Measurements from ENCODE around the gene EDEM2. TPM values are rescaled to one million over a fixed set of nuclear protein-coding genes. Genes with fewer than 3 reads are reported as not detected.

Gene EDEM2
- total RNA-seq, 2 experiments from 2014 or later = 15.5 to 15.8 TPM

DNA sequence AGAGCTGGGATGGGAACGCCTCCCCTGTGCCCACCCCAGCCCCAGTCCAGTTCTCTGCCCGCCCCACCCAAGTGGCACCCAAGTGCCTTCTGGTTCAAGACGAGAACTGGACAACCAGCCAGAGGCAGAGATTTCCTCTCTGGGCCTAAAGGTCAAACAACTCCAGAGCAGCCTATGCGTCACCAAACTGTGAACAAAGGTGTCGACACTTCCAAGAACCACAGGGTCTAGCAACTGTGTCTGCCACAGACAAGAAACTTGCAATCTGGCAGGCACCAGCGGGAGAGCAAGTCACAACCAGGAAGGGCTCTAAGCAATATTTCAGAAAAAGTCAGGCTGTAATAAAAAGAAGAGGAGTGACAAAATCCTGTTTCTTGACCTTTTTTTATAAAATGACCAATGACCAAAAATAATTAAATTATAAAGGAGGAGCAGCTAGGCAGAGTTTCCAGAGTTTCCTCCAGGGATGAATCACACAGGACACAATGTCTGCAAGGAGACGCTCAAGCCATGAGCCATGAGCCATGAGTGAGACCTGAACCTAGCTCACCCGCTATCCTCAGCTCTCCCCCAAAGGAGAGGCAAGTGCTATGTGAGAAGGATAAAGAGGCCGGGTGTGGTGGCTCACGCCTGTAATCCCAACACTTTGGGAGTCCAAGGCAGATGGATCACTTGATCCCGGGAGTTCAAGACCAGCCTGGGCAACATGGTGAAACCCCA lies 11.1 kb downstream of the EDEM2 start:
- Mint-ChIP-seq H3K4me1 (ENCODE audit: low read depth) (peaks cover 6% of the 10 kb centered on the region), H3K27ac (no peak overlapping the region), H3K27me3 (ENCODE audit: low read depth) (no peaks in the 10 kb centered on the region), H3K9me3 (no peaks in the 10 kb centered on the region), H3K4me3 (no peak overlapping the region), H3K36me3 (ENCODE audit: low read depth) (peaks cover 30% of the 10 kb centered on the region)
- no peak for DNase-seq
- CTCF ChIA-PET = interaction anchor here (0.6 to 1.3 kb wide), 2 partner anchors 9 to 20 kb away, joined by 3 to 5 read pairs; no protein-coding TSS in a partner anchor
- intact Hi-C loops (cut with micrococcal nuclease) = no loop called here

DNA sequence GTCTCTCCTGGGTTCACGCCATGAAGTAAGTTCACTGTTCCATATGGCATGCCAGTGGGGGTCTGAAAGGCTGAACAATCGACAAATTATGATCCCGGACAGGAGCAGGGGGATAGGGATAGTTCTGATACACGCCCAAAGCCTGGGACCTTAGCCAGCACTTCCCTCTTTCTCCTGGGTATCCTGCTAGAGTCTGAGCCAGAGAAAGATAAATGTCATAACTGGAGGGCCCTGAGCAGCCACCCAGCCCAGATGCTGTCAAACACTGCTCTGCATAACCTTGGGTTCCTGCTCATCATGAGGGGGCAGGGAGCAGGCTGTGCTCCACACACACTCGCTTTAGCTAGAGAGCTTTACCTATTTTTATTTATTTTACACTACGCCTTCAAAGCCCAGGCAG lies 12.3 kb downstream of the EDEM2 start:
- CTCF ChIA-PET = no interaction called here
- H3K36me3 Mint-ChIP-seq (ENCODE audit: low read depth) = peaks cover 32% of the 10 kb centered on the region
- intact Hi-C loops (cut with micrococcal nuclease) = no loop called here

DNA sequence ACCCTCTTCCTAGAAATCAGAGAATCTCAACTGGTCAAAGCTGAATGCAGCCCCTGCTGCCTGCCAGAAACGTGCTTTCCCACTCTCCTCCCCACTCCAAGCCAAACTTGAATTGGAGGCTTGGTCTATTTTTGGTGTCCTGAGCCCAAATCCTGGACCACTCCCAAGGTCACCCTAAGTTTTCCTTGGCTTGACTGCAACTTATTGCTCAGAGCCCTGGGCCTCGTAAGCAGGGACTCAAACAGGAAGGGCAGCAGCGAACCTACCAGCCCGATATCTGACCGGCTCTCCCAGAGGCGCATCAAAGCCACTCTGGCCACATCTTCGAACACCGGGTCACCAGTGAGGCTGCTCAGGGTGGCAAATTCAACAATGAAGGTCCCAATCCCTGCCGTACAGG lies 12.7 kb downstream of the EDEM2 start:
- Mint-ChIP-seq H3K27ac (peak overlapping the region; percentile 13), H3K4me1 (ENCODE audit: low read depth) (no peaks in the 10 kb centered on the region), H3K36me3 (ENCODE audit: low read depth) (peaks cover 32% of the 10 kb centered on the region), H3K9me3 (no peaks in the 10 kb centered on the region), H3K4me3 (no peak overlapping the region), H3K27me3 (ENCODE audit: low read depth) (no peaks in the 10 kb centered on the region)
- DNase-seq = no peak
- CTCF ChIA-PET = interaction anchor here (0.6 kb wide), 1 partner anchor 40 kb away, joined by 3 read pairs; no protein-coding TSS in a partner anchor
- intact Hi-C loops (cut with micrococcal nuclease) = no loop called here

More for the DNA sequence above, 12.3 kb downstream of the EDEM2 start:
- H3K9me3 Mint-ChIP-seq = no peaks in the 10 kb centered on the region
- H3K4me1 Mint-ChIP-seq (ENCODE audit: low read depth) = peaks cover under 1% of the 10 kb centered on the region
- no peaks in the 10 kb centered on the region for H3K27me3 Mint-ChIP-seq (ENCODE audit: low read depth)
- DNase-seq = no peak
- no peak overlapping the region for H3K27ac Mint-ChIP-seq
- H3K4me3 Mint-ChIP-seq = no peak overlapping the region

DNA sequence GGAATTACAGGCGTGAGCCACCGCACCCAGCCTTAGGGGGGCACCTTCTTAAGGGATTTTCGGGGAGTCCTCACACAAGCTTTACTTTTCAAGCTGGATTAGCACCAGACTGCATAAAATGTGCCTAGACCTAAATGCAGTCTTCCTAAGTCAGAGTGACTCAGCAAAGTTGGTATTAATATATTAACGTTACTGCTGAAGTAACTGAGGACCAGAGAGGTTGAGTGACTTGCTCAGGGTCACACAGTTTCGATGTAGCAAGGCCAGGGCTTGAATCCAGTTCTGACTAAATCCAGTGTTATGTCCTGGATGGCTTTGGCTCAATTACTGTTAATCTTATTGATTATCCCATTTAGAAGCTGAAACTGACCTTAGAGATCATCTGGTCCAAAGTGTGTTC lies 13.4 kb downstream of the EDEM2 start:
- Mint-ChIP-seq H3K27me3 (ENCODE audit: low read depth) (no peaks in the 10 kb centered on the region), H3K4me1 (ENCODE audit: low read depth) (no peaks in the 10 kb centered on the region)

DNA sequence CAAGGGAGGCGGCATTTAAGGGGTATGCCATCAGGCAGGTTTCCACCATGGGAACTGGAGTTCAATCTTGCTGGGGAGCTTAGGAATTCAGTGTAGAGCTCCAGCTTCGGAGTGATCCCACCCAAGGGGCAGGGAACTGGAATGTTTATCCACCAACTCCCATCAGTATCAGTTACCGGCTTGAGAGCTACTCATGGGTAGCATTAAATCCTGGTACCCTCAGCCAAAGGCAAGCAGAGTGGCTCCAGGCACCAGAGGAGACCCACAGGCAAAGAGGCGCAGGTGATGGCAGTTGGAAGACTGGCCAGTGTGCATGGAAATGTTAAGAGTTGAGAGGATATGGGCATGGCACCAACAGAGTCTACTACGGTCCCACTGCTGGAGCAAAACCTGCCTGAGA lies 14.1 kb downstream of the EDEM2 start:
- CTCF ChIA-PET = no interaction called here
- Mint-ChIP-seq H3K4me1 (ENCODE audit: low read depth) (no peaks in the 10 kb centered on the region), H3K27me3 (ENCODE audit: low read depth) (no peaks in the 10 kb centered on the region), H3K27ac (peak overlapping the region; percentile 63), H3K9me3 (no peaks in the 10 kb centered on the region), H3K4me3 (no peak overlapping the region), H3K36me3 (ENCODE audit: low read depth) (peaks cover 29% of the 10 kb centered on the region)
- no peak for DNase-seq
- intact Hi-C loops (cut with micrococcal nuclease) = no loop called here

More for the DNA sequence above, 13.4 kb downstream of the EDEM2 start:
- DNase-seq = no peak
- Mint-ChIP-seq H3K4me3 (no peak overlapping the region), H3K9me3 (no peaks in the 10 kb centered on the region), H3K27ac (peak overlapping the region; percentile 59), H3K36me3 (ENCODE audit: low read depth) (peaks cover 30% of the 10 kb centered on the region)
- intact Hi-C loops (cut with micrococcal nuclease) = no loop called here
- CTCF ChIA-PET = interaction anchor here (0.6 kb wide), 1 partner anchor 40 kb away, joined by 3 read pairs; no protein-coding TSS in a partner anchor

DNA sequence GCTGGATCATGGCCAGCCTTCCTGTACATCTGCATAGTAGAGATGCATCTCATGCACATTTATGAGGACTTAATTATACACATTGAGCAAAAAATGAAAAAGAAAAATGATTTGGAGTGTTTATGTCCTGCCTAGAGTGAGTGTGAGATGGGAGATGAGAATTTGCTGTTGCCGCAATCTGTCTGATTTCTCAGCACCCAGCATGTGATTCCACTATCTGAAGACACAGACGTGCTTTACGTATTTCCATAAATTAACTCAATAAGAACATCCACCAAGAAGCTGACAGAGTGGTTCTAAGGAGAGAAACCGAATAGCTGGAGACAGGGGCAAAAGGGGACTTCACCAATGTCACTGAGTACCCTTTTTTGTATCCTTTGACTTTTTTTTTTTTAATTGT lies 15.2 kb downstream of the EDEM2 start:
- H3K9me3 Mint-ChIP-seq = no peaks in the 10 kb centered on the region
- no peaks in the 10 kb centered on the region for H3K27me3 Mint-ChIP-seq (ENCODE audit: low read depth)

DNA sequence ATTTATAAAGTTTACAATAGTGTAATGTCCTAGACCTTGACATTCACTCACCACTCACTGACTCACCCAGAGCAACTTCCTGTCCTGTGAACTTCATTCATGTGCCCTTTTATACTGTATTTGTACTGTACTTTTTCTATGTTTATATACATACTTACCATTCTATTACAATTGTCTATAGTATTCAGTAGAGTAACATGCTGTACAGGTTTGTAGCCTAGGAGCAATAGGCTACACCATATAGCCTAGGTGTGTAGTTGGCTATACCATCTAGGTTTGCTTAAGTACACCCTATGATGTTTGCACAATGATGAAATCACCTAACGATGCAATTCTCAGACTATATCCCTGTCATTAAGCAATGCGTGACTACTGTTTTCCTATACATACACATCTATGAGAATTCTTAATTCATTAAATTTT lies 17.5 kb downstream of the EDEM2 start:
- DNase-seq = peak; percentile 14
- Mint-ChIP-seq H3K27ac (no peak overlapping the region), H3K9me3 (no peaks in the 10 kb centered on the region), H3K4me3 (no peak overlapping the region), H3K4me1 (ENCODE audit: low read depth) (no peaks in the 10 kb centered on the region), H3K36me3 (ENCODE audit: low read depth) (peaks cover 32% of the 10 kb centered on the region), H3K27me3 (ENCODE audit: low read depth) (no peaks in the 10 kb centered on the region)
- intact Hi-C loops (cut with micrococcal nuclease) = no loop called here
- CTCF ChIA-PET = no interaction called here

More for the DNA sequence above, 15.2 kb downstream of the EDEM2 start:
- CTCF ChIA-PET = no interaction called here
- Mint-ChIP-seq H3K36me3 (ENCODE audit: low read depth) (peaks cover 25% of the 10 kb centered on the region), H3K4me1 (ENCODE audit: low read depth) (no peaks in the 10 kb centered on the region), H3K4me3 (no peak overlapping the region), H3K27ac (no peak overlapping the region)
- DNase-seq = no peak
- intact Hi-C loops (cut with micrococcal nuclease) = no loop called here

DNA sequence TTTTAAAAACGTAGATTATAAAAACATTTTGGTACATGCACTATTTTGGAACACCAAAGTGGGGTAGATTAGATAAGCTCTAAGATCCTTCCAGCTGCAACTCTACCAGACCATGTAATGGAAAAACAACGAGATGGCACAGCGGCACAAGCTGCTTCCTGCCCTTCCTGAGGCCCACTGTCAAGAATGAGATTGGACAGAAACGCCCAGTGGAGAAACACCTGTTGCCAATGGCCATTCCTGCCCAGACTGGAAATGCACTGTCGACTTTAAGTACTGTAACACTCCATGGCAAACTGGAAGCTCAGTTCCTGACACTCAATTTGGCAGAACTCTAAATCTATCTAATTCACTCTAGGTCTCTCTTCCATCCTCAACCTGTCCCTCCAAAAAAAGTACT lies 21.4 kb downstream of the EDEM2 start:
- Mint-ChIP-seq H3K27ac (peak overlapping the region; percentile 1), H3K27me3 (ENCODE audit: low read depth) (no peaks in the 10 kb centered on the region), H3K4me1 (ENCODE audit: low read depth) (no peaks in the 10 kb centered on the region), H3K4me3 (no peak overlapping the region), H3K9me3 (no peaks in the 10 kb centered on the region), H3K36me3 (ENCODE audit: low read depth) (peaks cover 25% of the 10 kb centered on the region)
- CTCF ChIA-PET = interaction anchor here (1.0 kb wide), 1 partner anchor 29 kb away, joined by 3 read pairs; no protein-coding TSS in a partner anchor
- DNase-seq = no peak
- intact Hi-C loops (cut with micrococcal nuclease) = no loop called here

DNA sequence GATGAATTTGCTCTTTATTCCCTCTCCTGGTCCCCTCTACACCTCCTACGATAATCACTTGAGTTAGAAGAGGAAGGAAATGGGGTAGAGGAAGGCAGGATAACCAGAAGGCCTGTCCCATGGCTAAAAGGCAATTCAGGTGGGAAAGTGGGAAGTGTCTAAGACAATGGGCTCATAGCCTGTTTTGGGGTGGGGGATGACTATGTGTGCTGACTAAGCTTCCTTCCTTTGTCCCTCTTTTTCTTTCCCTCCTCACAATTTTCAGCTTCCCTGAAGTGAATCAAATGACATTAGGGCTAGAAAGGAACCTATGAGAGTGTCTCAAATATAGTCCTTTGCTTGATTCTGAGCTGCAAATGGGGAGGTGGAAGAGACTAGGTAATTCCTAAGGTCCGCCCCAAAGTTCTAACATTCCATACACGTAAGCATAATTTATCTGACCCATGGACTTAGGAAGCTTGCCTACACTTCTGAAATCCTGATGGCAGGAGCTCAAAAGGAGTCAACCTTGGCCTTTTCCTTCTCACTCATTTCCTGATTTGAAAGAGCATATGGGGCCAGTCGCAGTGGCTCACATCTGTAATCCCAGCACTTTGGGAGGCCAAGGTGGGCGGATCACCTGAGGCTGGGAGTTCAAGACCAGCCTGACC lies 24.3 kb downstream of the EDEM2 start:
- H3K27ac Mint-ChIP-seq = no peak overlapping the region
- CTCF ChIA-PET = no interaction called here
- no peaks in the 10 kb centered on the region for H3K9me3 Mint-ChIP-seq

DNA sequence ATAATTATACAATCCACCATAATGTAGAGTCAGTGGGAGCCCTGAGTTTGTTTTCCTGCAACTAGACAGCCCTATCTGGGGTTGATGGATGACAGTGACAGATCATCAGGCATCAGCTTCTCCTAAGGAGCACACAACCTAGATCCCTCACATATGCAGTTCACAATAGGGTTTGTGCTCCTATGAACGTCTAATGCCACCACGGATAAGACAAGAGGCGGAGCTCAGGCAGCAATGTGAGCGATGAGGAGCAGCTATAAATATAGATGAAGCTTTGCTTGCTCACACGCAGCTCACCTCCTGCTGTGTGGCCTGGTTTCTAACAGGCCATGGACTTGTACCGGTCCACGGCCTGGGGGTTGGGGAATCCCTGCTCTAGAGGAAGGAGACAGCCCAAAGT lies 25.9 kb downstream of the EDEM2 start:
- CTCF ChIA-PET = no interaction called here
- Mint-ChIP-seq H3K27me3 (ENCODE audit: low read depth) (no peaks in the 10 kb centered on the region), H3K27ac (no peak overlapping the region), H3K9me3 (no peaks in the 10 kb centered on the region), H3K4me1 (ENCODE audit: low read depth) (peaks cover 2% of the 10 kb centered on the region), H3K36me3 (ENCODE audit: low read depth) (peaks cover 25% of the 10 kb centered on the region), H3K4me3 (no peak overlapping the region)
- no peak for DNase-seq
- intact Hi-C loops (cut with micrococcal nuclease) = no loop called here

More for the DNA sequence above, 24.3 kb downstream of the EDEM2 start:
- H3K4me1 Mint-ChIP-seq (ENCODE audit: low read depth) = no peaks in the 10 kb centered on the region
- H3K27me3 Mint-ChIP-seq (ENCODE audit: low read depth) = no peaks in the 10 kb centered on the region
- H3K36me3 Mint-ChIP-seq (ENCODE audit: low read depth) = peaks cover 29% of the 10 kb centered on the region
- no peak for DNase-seq
- H3K4me3 Mint-ChIP-seq = no peak overlapping the region
- intact Hi-C loops (cut with micrococcal nuclease) = no loop called here

DNA sequence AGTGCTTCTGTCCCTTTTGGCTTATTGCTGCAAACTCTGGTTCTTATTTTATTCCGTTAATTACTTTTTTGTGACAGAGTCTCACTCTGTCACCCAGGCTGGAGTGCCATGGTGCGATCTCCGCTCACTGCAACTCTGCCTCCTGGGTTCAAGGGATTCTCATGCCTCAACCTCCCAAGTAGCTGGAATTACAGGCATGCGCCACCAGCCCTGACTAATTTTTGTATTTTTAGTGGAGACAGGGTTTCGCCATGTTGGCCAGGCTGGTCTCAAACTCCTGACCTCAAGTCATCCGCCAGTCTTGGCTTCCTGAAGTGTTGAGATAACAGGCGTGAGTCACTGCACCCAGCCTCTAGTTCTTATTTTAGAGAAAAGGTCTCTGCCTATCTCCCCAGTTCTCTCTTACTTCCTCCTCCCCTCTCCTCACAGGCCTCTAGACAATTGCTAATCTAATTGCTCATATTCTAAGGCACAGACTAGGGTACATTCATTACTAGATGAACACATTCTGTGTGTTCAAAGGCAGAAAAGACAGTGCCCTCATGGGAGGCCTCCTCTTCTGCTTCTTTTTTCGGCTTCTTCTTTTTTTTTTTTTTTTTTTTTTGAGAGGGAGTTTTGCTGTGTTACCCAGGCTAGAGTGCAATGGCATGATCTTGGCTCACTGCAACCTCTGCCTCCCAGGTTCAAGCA lies 27.0 kb downstream of the EDEM2 start:
- intact Hi-C loops (cut with micrococcal nuclease) = no loop called here
- Mint-ChIP-seq H3K27me3 (ENCODE audit: low read depth) (no peaks in the 10 kb centered on the region), H3K4me3 (no peak overlapping the region), H3K4me1 (ENCODE audit: low read depth) (peaks cover 2% of the 10 kb centered on the region), H3K36me3 (ENCODE audit: low read depth) (peaks cover 20% of the 10 kb centered on the region), H3K27ac (no peak overlapping the region), H3K9me3 (no peaks in the 10 kb centered on the region)
- no peak for DNase-seq
- CTCF ChIA-PET = no interaction called here

DNA sequence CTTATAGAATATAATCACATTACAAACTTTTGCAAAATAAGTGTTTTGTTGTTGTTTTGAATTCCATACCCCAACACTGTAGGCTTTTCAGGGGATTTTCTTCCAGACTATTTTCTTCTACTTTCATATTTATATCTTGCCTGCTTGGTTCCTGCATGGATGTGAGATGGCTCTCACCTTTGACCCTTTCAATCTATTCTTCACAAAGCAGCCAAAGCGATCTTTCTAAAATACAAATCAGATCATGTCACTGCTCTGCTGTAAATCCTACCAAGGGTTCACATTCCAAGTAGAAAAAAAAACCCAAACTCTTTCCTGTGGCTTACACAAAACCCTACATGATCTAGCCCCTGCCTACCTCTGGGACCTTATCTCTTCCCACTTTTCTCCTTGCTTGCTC lies 29.5 kb downstream of the EDEM2 start:
- intact Hi-C loops (cut with micrococcal nuclease) = no loop called here
- Mint-ChIP-seq H3K4me1 (ENCODE audit: low read depth) (peaks cover 2% of the 10 kb centered on the region), H3K9me3 (no peaks in the 10 kb centered on the region), H3K27ac (peak overlapping the region; percentile 25), H3K36me3 (ENCODE audit: low read depth) (peaks cover 13% of the 10 kb centered on the region), H3K4me3 (no peak overlapping the region), H3K27me3 (ENCODE audit: low read depth) (no peaks in the 10 kb centered on the region)
- CTCF ChIA-PET = interaction anchor here (0.6 to 2.2 kb wide), 4 partner anchors 21 to 321 kb away, joined by 3 to 6 read pairs (median 3); no protein-coding TSS in a partner anchor
- DNase-seq = no peak
